ENCODE data around the gene ASB16. TPM values are rescaled to one million over a fixed set of nuclear protein-coding genes. Genes with fewer than 3 reads are reported as not detected.

ASB16 gene
- total and polyA plus RNA-seq, 9 of the 15 experiments (the other 6 are each of a cell fraction or from before 2014, with no cell fraction given) = 0.03 to 0.07 TPM; not detected in 7

DNA sequence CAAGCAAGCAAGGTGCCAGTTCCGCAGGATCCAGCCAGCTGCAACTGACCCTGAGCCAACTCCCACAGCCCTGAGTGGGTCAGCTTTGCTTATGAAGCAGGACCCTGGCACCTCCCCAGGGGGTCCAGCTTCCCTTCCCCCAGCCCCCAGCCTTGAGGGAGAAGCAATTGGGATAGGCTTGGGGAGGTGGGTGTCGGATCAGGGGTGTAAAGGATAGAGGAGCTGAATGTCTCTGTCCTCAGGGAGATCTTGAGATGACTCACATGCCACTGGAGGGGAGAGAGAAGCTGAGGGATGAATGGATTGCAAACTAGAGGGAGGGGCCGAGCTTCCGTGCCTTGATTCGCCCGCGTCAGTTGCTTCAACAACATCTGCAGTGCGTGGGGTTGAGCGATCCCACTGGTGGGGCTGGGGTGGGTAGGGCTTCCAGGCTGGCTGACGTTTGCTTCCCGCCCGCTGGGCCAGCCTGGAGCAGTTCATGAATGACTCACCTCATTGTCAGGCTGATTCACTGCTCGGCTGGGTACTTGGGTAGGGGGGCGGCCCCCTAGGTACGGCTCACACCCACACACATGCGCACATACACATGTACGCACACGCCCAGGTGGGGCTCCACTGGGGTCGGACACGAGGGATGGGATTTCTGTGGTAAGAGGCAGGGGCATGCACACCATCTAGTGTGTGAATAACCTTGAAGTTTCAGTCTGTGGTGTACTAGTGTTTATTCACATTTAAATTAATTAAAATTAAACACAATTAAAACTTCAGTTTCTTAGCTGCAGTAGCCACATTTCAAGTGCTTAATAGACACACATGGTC is 32.4 kb upstream of the ASB16 start (continued):
- TF ChIP-seq, protein P1, sequence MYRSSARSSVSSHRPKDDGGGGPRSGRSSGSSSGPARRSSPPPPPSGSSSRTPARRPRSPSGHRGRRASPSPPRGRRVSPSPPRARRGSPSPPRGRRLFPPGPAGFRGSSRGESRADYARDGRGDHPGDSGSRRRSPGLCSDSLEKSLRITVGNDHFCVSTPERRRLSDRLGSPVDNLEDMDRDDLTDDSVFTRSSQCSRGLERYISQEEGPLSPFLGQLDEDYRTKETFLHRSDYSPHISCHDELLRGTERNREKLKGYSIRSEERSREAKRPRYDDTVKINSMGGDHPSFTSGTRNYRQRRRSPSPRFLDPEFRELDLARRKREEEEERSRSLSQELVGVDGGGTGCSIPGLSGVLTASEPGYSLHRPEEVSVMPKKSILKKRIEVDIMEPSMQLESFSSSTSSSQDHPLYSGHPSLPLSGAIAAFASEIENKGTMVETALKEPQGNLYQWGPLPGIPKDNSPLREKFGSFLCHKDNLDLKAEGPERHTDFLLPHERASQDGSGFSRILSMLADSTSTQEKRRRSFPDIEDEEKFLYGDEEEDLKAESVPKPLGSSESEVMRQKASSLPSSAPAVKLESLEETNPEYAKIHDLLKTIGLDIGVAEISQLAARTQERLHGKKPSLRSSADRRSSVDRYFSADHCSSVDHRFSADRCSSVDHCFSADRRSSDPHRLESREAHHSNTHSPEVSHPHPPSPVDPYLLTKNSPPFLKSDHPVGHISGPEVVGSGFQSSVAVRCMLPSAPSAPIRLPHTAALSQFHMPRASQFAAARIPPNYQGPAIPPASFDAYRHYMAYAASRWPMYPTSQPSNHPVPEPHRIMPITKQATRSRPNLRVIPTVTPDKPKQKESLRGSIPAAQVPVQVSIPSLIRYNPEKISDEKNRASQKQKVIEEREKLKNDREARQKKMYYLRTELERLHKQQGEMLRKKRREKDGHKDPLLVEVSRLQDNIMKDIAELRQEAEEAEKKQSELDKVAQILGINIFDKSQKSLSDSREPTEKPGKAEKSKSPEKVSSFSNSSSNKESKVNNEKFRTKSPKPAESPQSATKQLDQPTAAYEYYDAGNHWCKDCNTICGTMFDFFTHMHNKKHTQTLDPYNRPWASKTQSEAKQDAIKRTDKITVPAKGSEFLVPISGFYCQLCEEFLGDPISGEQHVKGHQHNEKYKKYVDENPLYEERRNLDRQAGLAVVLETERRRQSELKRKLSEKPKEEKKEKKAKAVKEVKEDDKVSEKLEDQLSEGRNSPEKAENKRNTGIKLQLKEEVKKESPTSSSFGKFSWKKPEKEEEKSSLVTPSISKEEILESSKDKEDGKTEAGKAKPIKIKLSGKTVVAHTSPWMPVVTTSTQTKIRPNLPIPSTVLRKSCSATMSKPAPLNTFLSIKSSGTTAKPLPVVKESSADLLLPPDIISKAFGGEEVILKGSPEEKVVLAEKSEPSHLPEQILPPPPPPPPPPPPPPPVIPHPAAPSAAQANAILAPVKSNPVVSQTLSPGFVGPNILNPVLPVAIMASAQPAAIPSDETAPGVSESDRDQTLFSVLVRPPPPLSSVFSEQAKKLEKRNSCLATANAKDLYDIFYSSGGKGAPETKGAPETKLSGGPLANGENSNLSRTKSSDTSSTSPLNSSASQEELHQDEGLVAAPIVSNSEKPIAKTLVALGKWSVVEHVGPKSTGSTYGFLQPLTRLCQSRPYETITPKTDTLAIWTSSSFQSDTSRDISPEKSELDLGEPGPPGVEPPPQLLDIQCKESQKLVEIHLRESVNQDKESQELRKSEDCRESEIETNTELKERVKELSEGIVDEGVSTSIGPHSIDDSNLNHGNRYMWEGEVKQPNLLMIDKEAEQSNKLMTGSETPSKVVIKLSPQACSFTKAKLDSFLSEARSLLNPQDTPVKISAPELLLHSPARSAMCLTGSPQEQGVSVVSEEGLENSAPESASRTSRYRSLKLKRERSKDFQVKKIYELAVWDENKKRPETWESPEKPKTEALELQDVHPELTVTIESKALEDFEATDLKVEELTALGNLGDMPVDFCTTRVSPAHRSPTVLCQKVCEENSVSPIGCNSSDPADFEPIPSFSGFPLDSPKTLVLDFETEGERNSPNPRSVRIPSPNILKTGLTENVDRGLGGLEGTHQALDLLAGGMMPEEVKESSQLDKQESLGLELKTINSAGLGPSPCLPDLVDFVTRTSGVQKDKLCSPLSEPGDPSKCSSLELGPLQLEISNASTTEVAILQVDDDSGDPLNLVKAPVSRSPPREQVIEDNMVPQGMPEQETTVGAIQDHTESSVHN (IDR thresholded peaks at IDR 0.05; ENCODE audit: borderline replicate concordance in 1 of 2, low read depth in 1 of 2) = peak in 1 of 2 experiments; percentile 60; a peak in 2 of 4 replicates
- TF ChIP-seq, protein P2, sequence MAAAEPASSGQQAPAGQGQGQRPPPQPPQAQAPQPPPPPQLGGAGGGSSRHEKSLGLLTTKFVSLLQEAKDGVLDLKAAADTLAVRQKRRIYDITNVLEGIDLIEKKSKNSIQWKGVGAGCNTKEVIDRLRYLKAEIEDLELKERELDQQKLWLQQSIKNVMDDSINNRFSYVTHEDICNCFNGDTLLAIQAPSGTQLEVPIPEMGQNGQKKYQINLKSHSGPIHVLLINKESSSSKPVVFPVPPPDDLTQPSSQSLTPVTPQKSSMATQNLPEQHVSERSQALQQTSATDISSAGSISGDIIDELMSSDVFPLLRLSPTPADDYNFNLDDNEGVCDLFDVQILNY (CRISPR knock-in tag; IDR thresholded peaks at IDR 0.05) = no peak
- no peak for TF ChIP-seq FOXM1 (IDR thresholded peaks at IDR 0.05; ENCODE audit: low read depth)
- TF ChIP-seq FOXM1 (CRISPR knock-in tag; IDR thresholded peaks at IDR 0.05; ENCODE audit: low read depth) = no peak
- TF ChIP-seq, protein P3, sequence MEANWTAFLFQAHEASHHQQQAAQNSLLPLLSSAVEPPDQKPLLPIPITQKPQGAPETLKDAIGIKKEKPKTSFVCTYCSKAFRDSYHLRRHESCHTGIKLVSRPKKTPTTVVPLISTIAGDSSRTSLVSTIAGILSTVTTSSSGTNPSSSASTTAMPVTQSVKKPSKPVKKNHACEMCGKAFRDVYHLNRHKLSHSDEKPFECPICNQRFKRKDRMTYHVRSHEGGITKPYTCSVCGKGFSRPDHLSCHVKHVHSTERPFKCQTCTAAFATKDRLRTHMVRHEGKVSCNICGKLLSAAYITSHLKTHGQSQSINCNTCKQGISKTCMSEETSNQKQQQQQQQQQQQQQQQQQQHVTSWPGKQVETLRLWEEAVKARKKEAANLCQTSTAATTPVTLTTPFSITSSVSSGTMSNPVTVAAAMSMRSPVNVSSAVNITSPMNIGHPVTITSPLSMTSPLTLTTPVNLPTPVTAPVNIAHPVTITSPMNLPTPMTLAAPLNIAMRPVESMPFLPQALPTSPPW (CRISPR knock-in tag; IDR thresholded peaks at IDR 0.05) = peak; percentile 93
- TF ChIP-seq RNF2 (IDR thresholded peaks at IDR 0.05) = no peak
- TF ChIP-seq NR2C2 (CRISPR knock-in tag; IDR thresholded peaks at IDR 0.05) = no peak
- no peak for TF ChIP-seq NR2C2 (tag; IDR thresholded peaks at IDR 0.05)
- TF ChIP-seq, protein P4, sequence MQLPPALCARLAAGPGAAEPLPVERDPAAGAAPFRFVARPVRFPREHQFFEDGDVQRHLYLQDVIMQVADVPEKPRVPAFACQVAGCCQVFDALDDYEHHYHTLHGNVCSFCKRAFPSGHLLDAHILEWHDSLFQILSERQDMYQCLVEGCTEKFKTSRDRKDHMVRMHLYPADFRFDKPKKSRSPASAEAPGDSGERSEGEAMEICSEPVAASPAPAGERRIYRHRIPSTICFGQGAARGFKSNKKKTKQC (CRISPR knock-in tag; IDR thresholded peaks at IDR 0.05) = no peak
- TF ChIP-seq ZNF311 (CRISPR knock-in tag; IDR thresholded peaks at IDR 0.05) = no peak
- TF ChIP-seq, protein P5, sequence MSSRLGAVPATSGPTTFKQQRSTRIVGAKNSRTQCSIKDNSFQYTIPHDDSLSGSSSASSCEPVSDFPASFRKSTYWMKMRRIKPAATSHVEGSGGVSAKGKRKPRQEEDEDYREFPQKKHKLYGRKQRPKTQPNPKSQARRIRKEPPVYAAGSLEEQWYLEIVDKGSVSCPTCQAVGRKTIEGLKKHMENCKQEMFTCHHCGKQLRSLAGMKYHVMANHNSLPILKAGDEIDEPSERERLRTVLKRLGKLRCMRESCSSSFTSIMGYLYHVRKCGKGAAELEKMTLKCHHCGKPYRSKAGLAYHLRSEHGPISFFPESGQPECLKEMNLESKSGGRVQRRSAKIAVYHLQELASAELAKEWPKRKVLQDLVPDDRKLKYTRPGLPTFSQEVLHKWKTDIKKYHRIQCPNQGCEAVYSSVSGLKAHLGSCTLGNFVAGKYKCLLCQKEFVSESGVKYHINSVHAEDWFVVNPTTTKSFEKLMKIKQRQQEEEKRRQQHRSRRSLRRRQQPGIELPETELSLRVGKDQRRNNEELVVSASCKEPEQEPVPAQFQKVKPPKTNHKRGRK (tag; IDR thresholded peaks at IDR 0.05) = no peak
- peak; percentile 70 for TF ChIP-seq CREB1 (IDR thresholded peaks at IDR 0.05)
- peak; percentile 80; the same call in 1 of the 2 replicates for TF ChIP-seq CREB1 (CRISPR knock-in tag; IDR thresholded peaks at IDR 0.05)
- TF ChIP-seq HDGF (IDR thresholded peaks at IDR 0.05) = no peak
- TF ChIP-seq NFXL1 (CRISPR knock-in tag; IDR thresholded peaks at IDR 0.05) = no peak
